Stimulated activated CD8-positive, alpha-beta memory T cell treated with anti-CD3 and anti-CD28 coated beads, Interleukin-2, amount 100 ng/mL, for 1 hour (primary cell): ENCODE results near the gene USP38.
"Not testable (repeated sequence)": the region's sequence is repeated elsewhere in the genome, so short reads cannot be mapped to it uniquely, and the experiment has no call there.

Source experiments
- DNase-seq, 2 donors: peaks; one replicate each; pipeline ENCODE4 v3.0.0-alpha.2; 2020; ENCODE audit warnings: low read depth in 2 of 2

Gene USP38

DNA sequence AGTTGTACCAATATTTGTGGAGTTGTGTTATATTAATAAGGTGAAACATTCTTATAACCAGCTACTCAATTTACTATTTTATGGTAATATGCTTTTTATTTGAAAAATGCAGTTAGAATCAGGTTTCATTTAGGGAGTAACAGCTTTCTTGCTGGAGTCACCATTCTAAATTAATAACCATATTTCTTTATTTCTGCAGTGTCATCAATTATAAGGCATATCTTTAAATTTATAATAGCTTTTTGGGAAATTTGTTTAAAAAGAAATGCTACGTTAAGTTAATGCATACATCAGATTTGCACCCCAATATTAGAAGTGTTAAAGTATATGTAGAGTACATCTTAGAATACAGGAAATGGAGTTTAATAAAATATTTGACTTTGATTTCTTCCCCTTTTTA is 18.9 kb downstream of the USP38 start:
- no peak for DNase-seq

DNA sequence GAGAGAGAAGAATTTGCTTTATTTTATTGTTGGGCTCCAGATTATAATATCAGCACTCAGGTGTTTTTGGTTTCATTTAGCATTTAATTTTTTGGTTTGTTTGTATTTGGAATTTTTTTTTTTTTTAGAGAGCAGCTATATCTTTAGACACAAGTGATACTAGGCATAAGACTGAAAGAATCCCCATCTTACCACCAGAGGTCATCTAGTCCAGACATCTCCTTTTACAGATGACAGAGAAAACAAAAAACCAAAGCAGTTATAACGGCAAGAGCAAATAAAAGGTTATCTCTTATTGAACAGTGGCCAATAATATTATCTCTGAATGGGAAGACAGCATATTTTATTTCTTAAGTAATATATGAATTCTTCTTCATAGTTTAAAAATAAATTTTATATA is 22.8 kb downstream of the USP38 start:
- DNase-seq = no peak

DNA sequence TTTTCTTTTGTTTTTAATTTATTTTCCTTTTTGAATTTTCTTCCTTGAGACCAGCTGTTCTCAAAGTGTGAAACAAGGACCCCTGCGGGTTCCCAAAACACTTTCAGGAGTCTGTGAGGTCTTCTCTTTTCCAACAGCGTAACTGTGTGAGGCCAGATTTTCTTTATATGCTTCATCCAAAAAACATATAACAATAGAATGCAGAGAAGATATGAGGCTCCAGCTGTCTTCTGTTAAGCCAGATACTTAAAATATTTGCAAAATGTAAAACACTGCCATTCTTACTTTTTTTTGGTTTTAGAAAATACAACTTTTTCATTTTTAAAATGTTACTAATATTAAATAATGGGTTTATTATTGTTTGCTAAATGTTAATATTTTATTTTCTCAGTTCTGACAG is 27.8 kb downstream of the USP38 start:
- DNase-seq = no peak

DNA sequence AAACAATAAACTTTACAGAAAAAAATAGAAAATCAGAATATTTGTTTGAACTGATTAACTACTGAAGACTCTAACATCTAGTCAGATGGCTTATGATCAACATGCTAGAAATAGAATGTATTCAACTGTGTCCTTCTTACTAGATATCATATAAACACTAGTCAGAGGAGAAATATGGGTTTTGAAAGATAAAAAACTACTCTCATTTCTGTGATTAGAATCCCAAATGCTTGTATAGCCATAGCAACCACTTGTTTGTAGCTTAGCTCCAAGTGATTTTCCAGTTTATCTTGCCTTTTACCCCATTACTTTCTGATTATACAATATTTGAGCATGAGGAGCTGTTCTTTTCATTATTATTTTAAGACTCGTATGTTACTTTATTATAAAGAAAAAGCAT is 31.2 kb downstream of the USP38 start:
- no peak for DNase-seq

DNA sequence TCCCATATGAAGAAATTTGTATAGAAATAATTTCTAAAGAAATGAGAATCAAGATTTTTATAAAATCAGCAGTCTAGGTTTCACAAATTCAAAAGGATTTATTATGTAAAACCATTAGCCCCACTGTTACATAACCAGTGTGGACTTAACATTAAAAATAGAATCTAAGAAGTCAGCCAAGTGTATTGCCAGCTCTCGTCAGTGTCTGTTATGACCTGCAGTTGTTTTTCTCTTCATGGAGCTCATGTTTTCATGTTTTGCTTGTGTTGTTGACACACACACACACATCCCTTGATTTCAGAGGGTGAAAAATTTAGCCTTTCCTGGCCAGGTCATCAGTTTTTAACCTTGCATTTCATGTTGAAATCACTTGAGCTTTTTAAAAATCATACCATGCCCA is 39.5 kb downstream of the USP38 start:
- no peak for DNase-seq

DNA sequence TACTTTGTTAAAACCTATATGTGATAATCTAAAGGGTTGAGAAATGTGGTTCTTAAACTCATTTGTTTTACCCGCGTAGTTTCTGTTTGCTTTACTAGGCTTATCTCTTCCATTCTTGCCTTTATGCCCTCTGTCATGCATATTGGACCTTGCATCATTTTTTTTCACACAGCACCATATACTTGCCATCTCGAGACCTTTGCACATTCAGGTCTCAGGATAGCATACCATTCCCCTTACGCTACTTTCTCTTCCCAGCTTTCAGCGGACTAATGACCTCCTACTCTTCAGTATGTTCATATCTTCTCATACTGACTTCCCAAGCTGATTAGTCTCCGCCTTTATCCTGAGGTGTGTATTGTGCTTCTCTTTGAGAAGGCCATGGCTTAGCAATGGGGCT is 40.5 kb downstream of the USP38 start:
- no peak for DNase-seq

DNA sequence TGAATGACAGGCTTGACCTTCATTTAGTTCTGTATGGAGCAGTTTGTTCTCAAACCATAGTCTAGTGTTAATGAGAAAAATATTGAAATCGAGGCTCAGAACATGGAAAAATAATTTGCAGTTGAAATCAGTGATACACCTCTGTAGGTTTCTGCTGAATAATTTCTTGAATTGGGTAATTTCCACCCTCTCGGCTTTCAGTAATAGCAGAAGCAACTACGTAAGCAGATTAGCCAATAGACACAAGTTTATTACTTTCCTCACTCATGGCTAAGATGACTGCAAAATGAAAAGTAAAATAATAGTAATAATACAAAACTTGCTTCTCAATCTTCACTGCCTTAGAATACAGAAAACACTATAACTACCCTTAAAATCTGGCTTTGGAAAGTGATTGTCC is 46.0 kb downstream of the USP38 start:
- DNase-seq = no peak

DNA sequence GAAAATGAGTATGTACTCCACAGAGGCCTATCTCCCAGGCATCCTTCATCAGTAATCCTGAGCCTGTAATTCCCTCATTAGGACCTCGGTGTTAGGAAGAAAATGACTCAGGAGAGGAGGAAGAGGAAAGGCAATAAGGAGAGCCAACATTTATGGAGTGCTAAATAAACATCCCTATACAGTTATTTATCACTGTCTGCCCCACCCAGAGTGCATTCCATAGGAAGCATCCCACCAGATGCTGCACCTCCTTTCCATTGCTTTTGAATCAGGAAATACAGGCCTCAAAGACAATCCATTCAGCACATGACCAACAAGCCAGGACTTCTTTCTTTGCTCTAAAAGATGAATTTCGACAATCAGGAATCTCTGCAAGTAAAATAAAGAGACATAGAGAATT is 47.6 kb downstream of the USP38 start:
- DNase-seq = no peak

DNA sequence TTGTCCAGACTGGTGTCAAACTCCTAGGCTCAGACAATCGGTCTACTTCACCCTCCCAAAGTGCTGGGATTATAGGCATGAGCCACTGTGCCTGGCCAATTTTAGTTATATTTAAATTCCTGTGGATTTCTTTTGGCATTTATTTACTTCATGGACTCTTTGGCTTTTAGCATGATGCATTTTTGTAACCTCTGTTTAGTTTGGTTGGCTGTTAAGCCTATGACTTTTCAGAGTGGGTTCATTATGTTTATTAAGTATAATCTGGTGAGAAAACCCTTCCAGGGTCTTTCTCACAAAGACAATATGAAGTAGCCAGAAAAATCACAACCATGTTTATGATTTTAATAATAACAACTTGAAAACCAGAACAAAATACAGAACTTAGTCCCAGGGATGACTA is 49.4 kb downstream of the USP38 start:
- no peak for DNase-seq

DNA sequence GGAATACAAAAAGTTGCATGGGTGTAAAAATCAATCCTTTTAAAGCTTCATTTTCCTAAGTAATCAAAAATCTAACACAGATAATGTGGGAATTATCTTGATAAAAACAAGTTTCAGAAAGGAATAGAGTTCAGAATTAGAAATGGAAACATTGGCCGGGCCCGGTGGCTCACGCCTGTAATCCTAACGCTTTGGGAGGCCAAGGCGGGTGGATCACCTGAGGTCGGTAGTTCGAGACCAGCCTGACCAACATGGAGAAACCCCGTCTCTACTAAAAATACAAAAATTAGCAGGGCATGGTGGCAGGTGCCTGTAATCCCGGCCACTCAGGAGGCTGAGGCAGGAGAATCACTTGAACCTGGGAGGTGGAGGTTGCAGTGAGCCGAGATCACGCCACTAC is 52.5 kb downstream of the USP38 start:
- not testable (repeated sequence) for DNase-seq

DNA sequence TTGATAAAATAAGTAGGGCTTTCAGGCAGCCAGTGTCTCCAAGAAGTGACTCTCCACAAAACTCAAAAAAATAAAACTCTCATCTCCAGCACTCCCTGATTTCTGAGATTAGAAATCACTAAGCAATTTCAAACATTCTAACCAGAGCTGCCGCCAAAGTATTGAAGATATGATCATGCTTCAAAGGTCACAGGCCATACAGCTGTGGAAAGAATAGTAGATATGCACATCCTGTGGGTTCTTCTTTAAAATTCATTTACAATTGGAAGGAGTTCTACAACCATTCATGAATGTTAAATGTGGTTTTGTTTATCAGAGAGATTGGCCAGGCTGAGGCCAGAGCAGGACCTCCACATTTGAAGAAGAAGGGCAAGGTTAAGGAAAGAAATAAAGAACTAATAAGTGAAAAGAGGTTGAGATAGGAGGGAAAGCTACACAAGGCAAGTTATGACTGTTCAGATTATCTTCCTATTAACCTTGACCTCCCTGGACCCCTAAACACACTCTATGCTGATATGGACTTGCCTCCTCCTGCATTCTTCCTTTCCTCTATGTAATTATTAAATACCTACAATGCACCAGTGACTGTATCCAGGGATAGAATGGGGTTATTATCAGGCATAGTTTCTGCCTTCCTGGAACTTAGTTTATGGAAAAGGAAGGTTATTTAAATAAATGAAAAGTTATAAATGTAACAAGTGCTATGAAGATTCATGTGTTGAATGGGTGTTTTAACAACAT is 56.4 kb downstream of the USP38 start:
- no peak for DNase-seq

DNA sequence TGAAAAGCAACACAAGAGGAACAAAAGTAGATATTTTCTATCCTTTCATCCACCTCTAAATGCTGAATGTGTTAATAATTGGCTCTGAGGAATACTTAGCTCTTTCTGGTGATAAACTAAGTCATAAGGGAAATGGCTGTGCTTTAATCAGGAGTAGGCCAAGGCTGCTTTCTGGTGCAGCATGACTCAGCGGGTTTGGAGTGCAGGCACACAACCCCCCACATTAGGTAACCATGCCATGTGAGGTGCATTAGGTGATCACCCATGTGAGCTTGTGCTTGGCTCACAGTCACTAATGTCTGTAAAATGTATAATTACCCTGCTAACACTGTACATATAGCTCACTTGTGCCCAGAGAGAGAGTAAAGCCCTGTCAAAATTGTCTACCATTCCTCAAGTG is 57.2 kb downstream of the USP38 start:
- DNase-seq = no peak

DNA sequence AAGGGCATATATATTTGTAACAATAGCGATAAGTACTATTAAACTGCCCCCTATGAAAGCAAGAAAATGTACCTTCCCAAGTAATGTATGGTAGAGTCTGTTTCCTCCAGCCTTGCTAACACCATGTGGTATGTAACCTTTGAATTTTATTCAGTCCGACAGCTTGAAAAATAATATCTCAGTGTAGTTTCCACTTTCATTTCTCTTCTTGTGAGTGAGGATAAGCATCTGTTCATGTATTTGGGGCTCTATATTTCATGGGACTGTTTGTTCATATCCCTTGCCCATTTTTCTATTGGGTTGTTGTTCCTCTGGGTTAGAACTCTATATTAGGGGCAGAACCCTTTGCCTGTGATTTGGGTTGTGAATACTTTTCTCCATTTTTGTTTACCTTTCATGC is 58.3 kb downstream of the USP38 start:
- DNase-seq = no peak

DNA sequence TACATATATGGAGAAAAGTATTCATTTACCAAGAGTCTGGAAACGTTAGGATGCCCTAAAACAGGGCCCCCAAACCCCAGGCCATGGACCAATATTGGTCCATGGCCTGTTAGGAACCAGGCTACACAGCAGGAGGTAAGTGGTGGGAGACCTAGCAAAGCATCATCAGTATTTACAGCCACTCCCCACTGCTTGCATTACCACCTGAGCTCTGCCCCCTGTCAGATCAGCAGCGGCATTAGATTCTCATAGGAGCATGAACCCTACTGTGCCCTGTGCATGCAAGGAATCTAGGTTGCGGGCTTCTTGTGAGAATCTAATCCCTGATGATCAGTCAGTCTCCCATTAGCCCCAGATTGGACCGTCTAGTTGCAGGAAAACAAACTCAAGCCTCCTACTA is 62.3 kb downstream of the USP38 start:
- DNase-seq = no peak

DNA sequence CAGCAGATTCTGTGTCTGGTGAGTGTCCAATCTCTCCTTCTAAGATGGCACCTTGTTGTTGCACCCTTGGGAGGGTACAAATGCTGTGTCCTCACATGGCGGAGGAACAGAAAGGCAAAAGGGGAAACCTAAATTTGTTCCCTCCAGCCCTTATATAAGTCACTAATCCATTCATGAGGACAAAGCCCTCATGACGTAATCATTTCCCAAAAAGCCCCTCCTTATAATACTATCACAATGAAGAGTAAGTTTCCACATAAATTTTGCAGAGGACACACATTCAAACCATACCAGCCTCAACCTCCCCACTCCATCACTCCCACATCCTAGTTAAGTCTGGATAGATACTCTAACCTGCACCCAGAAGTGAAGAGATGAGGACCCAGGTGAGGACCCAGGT is 63.1 kb downstream of the USP38 start:
- DNase-seq = no peak

DNA sequence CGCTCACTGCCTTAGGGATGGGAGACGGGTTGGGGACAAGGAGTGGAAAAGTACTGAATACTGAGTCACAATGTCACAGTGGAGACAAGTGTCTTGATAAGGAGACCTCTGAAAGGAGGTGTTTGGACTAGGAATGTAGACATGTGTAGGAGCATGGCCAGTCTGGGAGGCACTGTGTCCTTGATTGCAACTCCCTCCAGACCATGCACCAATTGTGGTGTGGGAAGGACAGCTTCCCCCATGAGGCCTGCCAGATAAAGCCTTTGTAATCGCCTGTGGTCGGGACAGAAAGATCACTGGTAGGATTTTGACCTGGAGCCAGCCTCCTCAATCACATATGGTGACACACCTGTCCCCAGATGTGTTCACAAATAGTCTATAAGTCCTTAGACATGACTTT is 64.1 kb downstream of the USP38 start:
- DNase-seq = no peak

DNA sequence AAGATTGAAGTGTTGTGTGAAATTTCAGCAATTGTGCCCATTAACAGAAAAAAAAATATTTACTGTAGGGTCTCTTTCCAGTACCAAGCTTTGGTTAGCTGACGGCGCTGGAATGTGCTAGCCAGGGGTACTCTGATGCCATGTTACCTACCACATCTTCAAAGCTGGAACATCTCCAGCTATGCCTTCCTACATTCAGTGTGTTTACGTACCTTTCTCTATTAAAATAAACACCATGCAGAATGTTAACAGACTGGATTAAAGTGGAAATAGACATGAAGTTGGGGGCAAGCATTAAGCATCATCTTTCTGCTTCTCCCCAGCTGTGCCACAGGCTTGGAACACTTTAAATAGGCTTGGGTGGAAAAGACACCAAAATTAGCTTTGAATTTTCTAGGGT is 65.9 kb downstream of the USP38 start:
- DNase-seq = no peak

DNA sequence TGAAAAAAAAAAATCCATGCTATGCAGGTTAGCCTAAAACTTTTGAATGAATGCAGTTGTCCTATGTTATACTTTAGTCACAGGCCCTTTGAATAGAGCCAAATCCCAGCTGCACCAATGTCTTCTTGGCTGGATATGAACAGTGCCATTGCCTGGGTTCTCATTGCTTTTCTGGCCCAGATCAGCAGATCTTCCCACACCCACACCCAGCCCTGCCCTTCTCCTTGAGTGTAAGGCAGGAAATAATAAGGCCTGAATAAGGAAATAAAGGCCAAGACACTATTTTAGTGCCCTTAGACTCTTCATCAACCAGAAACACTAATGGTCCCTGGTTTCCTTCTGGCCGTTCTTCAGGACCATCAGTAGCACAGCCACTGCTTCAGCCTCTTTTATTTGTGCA is 66.6 kb downstream of the USP38 start:
- DNase-seq = no peak

DNA sequence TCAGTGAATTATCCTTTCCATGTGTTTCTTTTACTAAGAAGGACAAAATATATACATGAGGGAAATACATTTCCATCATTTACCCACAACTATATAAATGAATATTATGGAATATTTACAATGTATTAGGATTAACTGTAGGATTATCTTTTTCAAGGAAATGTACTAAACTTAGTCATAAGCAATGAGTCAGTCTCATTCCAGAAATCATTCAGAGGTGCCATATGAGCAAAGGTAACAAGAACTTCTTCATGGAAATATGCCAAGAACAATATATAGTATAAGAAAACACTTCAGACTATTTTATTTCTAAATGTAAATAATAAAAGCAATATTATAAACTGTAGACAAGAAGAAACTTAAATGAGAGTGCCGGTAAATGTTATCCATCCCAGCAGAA is 67.1 kb downstream of the USP38 start:
- no peak for DNase-seq

DNA sequence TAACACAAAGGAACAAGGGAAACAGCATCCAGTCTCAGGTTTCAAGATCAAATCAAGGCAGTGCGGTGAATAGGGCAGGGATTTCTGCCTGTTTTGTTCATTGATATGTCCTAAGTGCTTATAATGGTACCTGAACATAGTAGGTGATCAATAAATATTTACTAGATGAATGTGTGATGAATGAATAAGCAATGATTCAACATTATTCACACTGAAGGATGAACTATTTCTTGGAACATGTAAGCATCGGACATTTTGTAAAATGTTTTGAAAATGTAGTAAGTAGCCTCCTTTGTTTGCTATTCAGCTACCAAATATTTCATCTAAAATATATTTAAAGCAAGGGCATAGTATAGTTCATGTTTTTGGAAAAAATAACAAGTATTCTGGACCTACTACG is 67.8 kb downstream of the USP38 start:
- DNase-seq = no peak

DNA sequence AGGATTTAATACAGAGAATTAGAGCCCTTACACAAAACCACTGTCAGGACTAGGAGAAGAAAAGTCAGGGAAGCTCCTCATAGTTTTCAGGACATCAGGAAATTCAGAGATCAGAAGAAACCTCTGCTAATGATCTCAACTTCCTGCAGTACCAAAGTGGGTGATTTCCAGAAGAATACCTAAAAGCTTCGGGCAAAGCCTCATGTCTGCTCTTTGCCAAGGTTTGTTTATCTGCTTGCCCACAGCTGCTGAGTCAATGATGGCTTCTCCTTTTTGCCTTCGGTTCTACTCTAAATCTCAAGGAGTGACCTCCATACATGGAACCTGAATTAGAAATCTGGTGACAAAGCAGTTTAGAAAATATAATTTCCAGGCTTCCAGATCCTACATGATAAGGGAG is 68.4 kb downstream of the USP38 start:
- no peak for DNase-seq

DNA sequence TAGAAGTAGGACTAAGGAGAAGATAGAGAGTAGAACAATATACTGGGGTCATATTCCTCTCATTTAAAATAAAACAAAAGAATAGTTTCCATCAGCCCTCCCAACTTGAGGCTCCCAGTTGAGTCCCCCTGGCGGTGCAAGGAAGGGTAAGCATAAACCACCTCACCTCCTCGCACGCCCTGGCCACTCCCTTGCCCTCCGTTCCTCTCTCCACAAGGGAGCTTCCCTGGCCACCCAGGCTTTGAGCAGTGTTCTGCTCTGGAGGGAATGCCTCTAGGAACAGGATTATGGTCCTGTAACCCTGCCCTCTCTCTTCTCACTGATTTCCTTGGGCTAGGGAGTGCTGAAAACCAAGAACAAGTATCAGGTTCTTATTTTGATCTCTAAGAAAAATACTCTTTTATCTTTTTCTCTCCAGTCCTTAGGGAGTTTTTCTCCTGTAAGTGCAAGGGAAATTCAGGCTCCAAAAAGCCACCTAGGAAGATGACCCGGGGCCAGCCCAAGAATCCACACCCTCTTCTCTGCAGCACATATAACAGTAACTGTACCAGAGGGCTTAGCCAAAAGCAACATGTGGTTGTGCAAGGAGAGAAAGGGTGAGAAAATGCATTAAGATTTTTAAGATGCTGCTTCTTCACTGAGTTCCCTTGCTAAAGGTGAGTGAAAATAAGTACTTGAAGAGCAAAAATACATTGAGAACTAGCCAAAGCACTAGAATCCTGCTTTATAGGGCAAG is 69.9 kb downstream of the USP38 start:
- no peak for DNase-seq

DNA sequence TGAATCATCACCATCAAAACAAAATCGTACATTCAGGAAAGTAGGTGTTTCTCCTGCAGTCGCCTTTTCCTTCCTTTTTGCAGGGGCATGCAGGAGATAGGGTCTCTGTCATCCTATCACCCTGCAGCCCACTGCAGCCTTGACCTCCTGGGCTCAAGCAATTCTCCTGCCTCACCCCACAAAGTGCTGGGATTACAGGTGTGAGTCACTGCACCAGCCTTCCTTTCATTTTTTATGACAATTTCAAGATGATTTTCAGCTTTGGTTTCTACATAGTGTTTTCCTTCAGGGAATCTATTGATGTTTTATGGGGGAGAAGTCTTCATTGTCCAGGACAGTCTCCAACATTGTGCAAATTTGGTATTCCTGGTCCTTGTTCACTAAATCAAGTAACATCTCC is 71.7 kb downstream of the USP38 start:
- no peak for DNase-seq

DNA sequence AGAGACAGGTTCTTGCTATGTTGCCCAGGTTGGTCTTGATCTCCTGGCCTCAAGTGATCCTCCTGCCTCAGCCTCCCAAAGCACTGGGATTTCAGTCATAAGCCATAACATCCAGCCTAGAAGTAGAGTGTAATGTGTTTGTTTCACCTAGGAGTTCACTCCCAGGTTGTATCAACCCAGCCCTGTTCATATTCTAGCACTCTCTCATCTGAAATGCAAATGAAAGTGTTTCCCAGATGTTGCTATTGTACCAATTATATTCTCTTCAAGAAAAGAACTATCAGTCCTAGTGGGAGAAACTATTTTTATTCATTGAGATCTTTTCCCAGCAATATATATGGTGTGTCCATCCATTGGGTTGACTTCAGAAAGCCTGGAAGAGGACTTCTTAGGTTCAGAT is 72.6 kb downstream of the USP38 start:
- DNase-seq = no peak
